LNCaP clone FGC (cell line): ENCODE measurements around the gene PTPRM.

Source experiments
- DNase-seq: peaks from one replicate; pipeline ENCODE4 v3.0.0-alpha.2; 2011; ENCODE audit warnings: low read depth
- H3K4me3 ChIP-seq: 2 replicates; pipeline ENCODE4 v1.5.1; 2011; ENCODE audit warnings: mild to moderate bottlenecking, low read depth, low read length, control low read depth
- CTCF ChIP-seq: IDR thresholded peaks from 2 replicates; pipeline ENCODE4 v1.5.1; 2012; ENCODE audit warnings: mild to moderate bottlenecking; ENCODE audit not compliant: control insufficient read depth, insufficient read depth; ENCODE audit errors: extremely low read depth

PTPRM gene

DNA sequence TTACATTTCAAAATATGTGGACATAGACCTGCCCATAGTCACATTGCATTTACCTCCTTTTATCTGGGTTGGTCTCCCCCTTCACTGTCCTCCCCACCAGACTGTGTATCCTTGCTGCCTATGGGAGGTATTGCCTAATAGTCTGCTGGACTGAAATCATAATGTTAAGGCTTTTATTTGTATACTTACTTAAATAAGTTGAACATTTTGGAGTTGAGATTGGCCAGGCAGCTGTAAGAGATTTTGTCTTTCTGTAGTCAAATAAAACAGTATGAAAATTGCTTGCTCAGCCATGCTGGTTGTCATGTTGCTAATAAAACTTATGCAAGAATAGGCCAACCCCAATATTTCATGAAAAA is 280.9 kb downstream of the PTPRM start:
- no peak overlapping the region for H3K4me3 ChIP-seq
- no peak for TF ChIP-seq CTCF
- no peak for DNase-seq

DNA sequence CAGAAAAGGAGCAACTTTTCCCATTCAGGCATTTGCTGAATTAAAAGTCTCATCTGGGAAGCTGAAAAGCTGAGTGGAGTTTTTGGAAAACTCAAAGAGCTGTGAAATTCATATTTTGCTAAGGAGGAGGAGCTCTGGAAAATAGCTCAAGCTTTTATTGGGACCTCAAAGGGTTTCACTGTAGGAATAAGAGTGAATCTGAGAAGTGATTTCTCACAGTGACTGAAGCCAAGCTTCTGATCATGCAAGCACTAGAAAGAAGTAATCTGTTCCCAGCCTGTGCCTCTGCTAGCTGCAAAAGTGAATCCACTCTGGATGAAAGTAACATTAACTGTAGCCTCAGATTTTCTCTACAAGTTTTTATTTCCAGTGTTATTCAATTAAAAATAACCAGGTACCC is 283.3 kb downstream of the PTPRM start:
- no peak overlapping the region for H3K4me3 ChIP-seq
- no peak for TF ChIP-seq CTCF
- DNase-seq: no peak

- no peak for DNase-seq
- TF ChIP-seq CTCF: no peak
- no peak overlapping the region for H3K4me3 ChIP-seq
Measured at GRCh38 chr18:7855028-7855427, 287.9 kb downstream of the PTPRM start.

DNA sequence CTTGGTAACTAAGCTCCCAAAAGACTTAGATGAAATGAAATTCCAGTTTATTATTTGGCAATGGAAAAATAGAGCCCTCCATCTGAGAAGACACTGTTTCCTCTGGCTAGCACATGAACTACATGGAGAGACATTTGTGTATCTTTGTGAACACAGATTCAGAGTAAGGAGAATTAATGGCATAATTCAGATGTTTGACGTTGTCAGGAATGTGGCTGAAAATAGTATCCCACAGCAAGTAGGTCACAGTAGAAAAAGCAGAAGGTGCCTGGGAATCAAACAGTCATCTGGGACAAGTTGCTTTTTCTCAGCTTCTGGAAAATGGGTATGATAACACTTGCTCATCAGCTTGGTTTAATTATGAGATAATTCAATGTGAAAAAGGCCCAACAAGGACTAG is 288.6 kb downstream of the PTPRM start:
- DNase-seq: no peak
- H3K4me3 ChIP-seq: no peak overlapping the region
- TF ChIP-seq CTCF: no peak

- TF ChIP-seq CTCF: no peak
- DNase-seq: no peak
- H3K4me3 ChIP-seq: no peak overlapping the region
Measured at GRCh38 chr18:7856116-7856515, 289.0 kb downstream of the PTPRM start.

GRCh38 chr18:7856733-7857132 is 289.6 kb downstream of the PTPRM start:
- no peak for DNase-seq
- H3K4me3 ChIP-seq: no peak overlapping the region
- TF ChIP-seq CTCF: no peak

- no peak for TF ChIP-seq CTCF
Measured at GRCh38 chr18:7857562-7857961, 290.4 kb downstream of the PTPRM start.

More at GRCh38 chr18:7857562-7857961, 290.4 kb downstream of the PTPRM start:
- no peak overlapping the region for H3K4me3 ChIP-seq
- no peak for DNase-seq
